ENCODE results near the gene SCRN1.

DNA sequence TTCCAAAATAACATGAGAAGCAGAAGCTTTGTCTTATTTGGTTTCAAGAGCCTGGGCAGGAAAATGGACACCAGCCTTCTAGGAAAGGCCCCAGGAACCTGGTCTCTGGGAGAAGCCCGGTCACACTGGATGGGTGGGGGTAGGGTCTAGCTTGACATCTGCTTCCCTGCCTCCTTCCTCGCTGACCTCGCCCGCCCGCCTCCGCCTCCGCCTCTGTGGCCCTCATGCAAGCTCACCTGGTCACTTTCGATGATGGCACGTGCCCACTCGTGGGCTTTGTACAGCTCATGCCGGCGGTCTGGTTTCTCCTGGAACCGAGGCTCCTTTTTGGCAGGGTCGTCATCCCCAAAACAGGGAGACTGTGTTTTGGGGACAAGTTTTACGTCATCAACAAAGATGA, 63.4 kb downstream of the SCRN1 start:
- no peak for TF ChIP-seq GATA2 (IDR thresholded peaks at IDR 0.05; ENCODE audit: low read depth, low read length)
- no peak for TF ChIP-seq GATA3 (IDR thresholded peaks at IDR 0.05; ENCODE audit: low read depth, low read length)

Measured in SH-SY5Y (cell line).